Choroid plexus epithelial cell (primary cell): ENCODE results near the gene SOWAHC.
"Not testable (repeated sequence)": the region's sequence is repeated elsewhere in the genome, so short reads cannot be mapped to it uniquely, and the experiment has no call there.

ENCODE experiments used
- DNase-seq: peaks from one replicate; pipeline ENCODE4 v3.0.0-alpha.2; 2010; ENCODE audit warnings: low read depth
- H3K4me3 ChIP-seq: 2 replicates; pipeline ENCODE4 v1.5.1; 2011; ENCODE audit warnings: low read depth, mild to moderate bottlenecking, control low read depth, low read length, moderate library complexity
- CTCF ChIP-seq: conservative IDR thresholded peaks from 2 replicates; pipeline ENCODE4 v1.5.1; 2011; ENCODE audit warnings: low read depth, mild to moderate bottlenecking, control low read depth, inconsistent platforms, low read length, moderate library complexity

Gene SOWAHC

GRCh38 chr2:109613922-109614714 is at the start of gene SOWAHC, which contains the start of gene SEPTIN10:
TSS of gene SOWAHC (plus strand) at chr2:109614364. CDS start at chr2:109614490, 126 bp downstream.
TSS of gene SEPTIN10 (minus strand) at chr2:109613966. CDS start at chr2:109613827, 139 bp downstream.
- peak within 1 kb of the TSS; percentile 75 for H3K4me3 ChIP-seq
- no peak for TF ChIP-seq CTCF
- DNase-seq: peak; percentile 100

- DNase-seq: no peak
- H3K4me3 ChIP-seq: no peak overlapping the region
- no peak for TF ChIP-seq CTCF
These were observed 38.8 kb upstream of the SOWAHC start for GRCh38 chr2:109575373-109575772.

- H3K4me3 ChIP-seq, DNase-seq: not testable (repeated sequence)
These were observed 36.5 kb upstream of the SOWAHC start for GRCh38 chr2:109577630-109578029.

GRCh38 chr2:109582928-109583895 is 31.0 kb upstream of the SOWAHC start:
- peak; percentile 32 for TF ChIP-seq CTCF
- H3K4me3 ChIP-seq: no peak overlapping the region
- DNase-seq: peak; percentile 64

- no peak for DNase-seq
- no peak overlapping the region for H3K4me3 ChIP-seq
- TF ChIP-seq CTCF: no peak
These were observed 27.5 kb upstream of the SOWAHC start for GRCh38 chr2:109586687-109587086.

GRCh38 chr2:109591206-109591605 is 23.0 kb upstream of the SOWAHC start:
- TF ChIP-seq CTCF: no peak
- DNase-seq: no peak
- no peak overlapping the region for H3K4me3 ChIP-seq

- TF ChIP-seq CTCF: no peak
- no peak for DNase-seq
- H3K4me3 ChIP-seq: no peak overlapping the region
These were observed 21.3 kb upstream of the SOWAHC start for GRCh38 chr2:109592905-109593304.
